ENCODE results near the gene EIF3CL. TPM values are rescaled to one million over a fixed set of nuclear protein-coding genes. Genes with fewer than 3 reads are reported as not detected.
"Not testable (repeated sequence)": the region's sequence is repeated elsewhere in the genome, so short reads cannot be mapped to it uniquely, and the experiment has no call there.

Gene EIF3CL
- polyA plus RNA-seq, 1 donor = 48.4 TPM

- not testable (repeated sequence) for DNase-seq (ENCODE audit: low read depth)
Observed at GRCh38 chr16:28362600-28362999, 41.0 kb downstream of the EIF3CL start.

GRCh38 chr16:28338230-28338629, 65.4 kb downstream of the EIF3CL start:
- DNase-seq (ENCODE audit: low read depth) = not testable (repeated sequence)

GRCh38 chr16:28336940-28337710, 66.5 kb downstream of the EIF3CL start:
- DNase-seq (ENCODE audit: low read depth) = not testable (repeated sequence)

GRCh38 chr16:28335678-28336077, 68.0 kb downstream of the EIF3CL start:
- DNase-seq (ENCODE audit: low read depth) = not testable (repeated sequence)

GRCh38 chr16:28332632-28333031, 71.0 kb downstream of the EIF3CL start:
- not testable (repeated sequence) for DNase-seq (ENCODE audit: low read depth)

- DNase-seq (ENCODE audit: low read depth) = not testable (repeated sequence)
Observed at GRCh38 chr16:28330981-28331380, 72.7 kb downstream of the EIF3CL start.

- not testable (repeated sequence) for DNase-seq (ENCODE audit: low read depth)
Observed at GRCh38 chr16:28330232-28330631, 73.4 kb downstream of the EIF3CL start.

Other genes starting within 250 kb of the EIF3CL start
- 58.1 TPM for gene XPO6, start 191.9 kb downstream of the EIF3CL start, polyA plus RNA-seq (ENCODE audit: insufficient read length)
- 21.8 TPM for gene SBK1, start 111.3 kb downstream of the EIF3CL start, polyA plus RNA-seq (ENCODE audit: insufficient read length)
- 2.0 TPM for gene NPIPB6, start 40.3 kb downstream of the EIF3CL start, polyA plus RNA-seq (ENCODE audit: insufficient read length)
- gene NPIPB7, start 68.5 kb upstream of the EIF3CL start, polyA plus RNA-seq (ENCODE audit: insufficient read length) = 0.46 TPM
- gene CLN3, start 88.2 kb upstream of the EIF3CL start, polyA plus RNA-seq (ENCODE audit: insufficient read length) = 11.8 TPM
- 0.67 TPM for gene APOBR, start 90.8 kb upstream of the EIF3CL start, polyA plus RNA-seq (ENCODE audit: insufficient read length)
- not detected for gene IL27, start 103.0 kb upstream of the EIF3CL start, polyA plus RNA-seq (ENCODE audit: insufficient read length)
- 27.9 TPM for gene NUPR1, start 135.1 kb upstream of the EIF3CL start, polyA plus RNA-seq (ENCODE audit: insufficient read length)
- 17.5 TPM for gene SGF29, start 150.1 kb upstream of the EIF3CL start, polyA plus RNA-seq (ENCODE audit: insufficient read length)
- gene SULT1A2, start 193.2 kb upstream of the EIF3CL start, polyA plus RNA-seq (ENCODE audit: insufficient read length) = 0.66 TPM
- 15.5 TPM for gene SULT1A1, start 206.2 kb upstream of the EIF3CL start, polyA plus RNA-seq (ENCODE audit: insufficient read length)
- not detected for gene NPIPB8, start 234.2 kb upstream of the EIF3CL start, polyA plus RNA-seq (ENCODE audit: insufficient read length)